ENCODE results near the gene SLC35E3.
"Not testable (repeated sequence)": the region's sequence is repeated elsewhere in the genome, so short reads cannot be mapped to it uniquely, and the experiment has no call there.

SLC35E3 gene

GRCh38 chr12:68811573-68811972 lies 65.6 kb downstream of the SLC35E3 start:
- H3K4me3 ChIP-seq (ENCODE audit: low read depth, low read length) = not testable (repeated sequence)

DNA sequence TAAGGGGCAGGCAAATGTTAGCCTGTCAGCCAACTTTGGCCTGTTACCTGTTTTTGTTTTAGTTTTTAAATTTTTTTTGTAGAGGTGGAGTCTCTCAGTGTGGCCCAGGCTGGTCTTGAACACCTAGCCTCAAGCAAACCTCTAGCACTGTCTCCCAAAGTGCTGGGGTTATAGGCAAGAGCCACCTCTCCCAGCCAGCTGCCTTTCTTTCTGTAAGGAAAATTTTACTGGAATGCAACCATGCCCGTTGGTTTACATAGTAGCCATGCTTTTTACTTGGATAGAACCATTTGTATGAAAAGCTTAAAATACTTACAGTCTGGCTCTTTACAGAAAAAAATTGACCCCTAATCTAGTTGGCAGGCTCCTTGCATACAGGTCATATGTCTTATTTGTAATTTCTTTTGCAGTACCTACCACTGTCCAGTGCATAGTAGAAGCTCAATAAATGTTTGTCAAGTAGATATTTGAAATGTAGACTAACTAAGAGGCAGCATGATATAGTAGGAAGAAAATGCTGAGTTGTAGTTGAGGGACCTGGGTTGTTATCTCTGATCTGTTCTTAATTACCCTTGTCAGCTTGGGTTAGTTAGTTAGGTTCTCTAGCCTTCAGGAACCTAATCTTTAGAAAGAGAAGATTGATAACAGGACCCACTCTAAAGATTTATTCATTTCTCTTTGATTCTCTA lies 66.7 kb downstream of the SLC35E3 start:
- peak overlapping the region; percentile 8 for H3K4me3 ChIP-seq (ENCODE audit: low read depth, low read length)

GRCh38 chr12:68813242-68813593 lies 67.2 kb downstream of the SLC35E3 start:
- H3K4me3 ChIP-seq (ENCODE audit: low read depth, low read length) = no peak overlapping the region

DNA sequence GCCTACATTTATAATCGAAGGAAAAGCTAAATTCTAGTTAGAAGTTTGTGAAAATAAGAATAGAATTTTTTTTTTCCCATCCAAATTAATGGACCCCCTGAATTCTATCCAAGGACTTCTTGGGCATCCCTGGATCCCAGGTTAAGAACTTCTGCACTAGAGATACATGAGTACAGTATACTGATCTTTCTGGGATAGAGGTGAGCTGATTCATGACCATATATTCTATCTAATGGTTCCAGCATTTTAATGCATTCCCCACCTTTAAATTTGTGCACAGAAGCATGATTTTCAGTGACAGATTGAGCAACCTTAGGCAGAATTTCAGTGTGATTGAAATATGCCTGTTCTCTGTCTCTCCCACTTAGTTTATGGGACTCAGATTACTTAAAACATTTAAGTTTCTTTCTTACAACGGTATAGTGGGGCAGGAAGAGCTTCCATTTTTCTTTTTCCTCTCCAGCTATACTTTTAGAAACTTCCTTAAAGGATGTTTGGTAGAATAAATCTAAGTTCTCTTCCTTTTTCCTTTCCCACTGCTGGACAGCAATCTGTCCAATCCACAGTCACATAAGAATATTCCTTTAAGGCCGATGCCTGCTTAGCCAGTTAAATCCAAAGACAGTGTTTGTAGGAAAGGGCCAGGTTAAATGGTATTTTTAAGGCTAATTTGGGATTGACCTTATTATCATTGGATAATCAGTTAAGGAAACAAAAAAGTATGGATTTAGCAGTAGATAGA lies 68.7 kb downstream of the SLC35E3 start:
- H3K4me3 ChIP-seq (ENCODE audit: low read depth, low read length) = no peak overlapping the region

- no peak overlapping the region for H3K4me3 ChIP-seq (ENCODE audit: low read depth, low read length)
Observed at GRCh38 chr12:68815232-68815927, 69.4 kb downstream of the SLC35E3 start.

DNA sequence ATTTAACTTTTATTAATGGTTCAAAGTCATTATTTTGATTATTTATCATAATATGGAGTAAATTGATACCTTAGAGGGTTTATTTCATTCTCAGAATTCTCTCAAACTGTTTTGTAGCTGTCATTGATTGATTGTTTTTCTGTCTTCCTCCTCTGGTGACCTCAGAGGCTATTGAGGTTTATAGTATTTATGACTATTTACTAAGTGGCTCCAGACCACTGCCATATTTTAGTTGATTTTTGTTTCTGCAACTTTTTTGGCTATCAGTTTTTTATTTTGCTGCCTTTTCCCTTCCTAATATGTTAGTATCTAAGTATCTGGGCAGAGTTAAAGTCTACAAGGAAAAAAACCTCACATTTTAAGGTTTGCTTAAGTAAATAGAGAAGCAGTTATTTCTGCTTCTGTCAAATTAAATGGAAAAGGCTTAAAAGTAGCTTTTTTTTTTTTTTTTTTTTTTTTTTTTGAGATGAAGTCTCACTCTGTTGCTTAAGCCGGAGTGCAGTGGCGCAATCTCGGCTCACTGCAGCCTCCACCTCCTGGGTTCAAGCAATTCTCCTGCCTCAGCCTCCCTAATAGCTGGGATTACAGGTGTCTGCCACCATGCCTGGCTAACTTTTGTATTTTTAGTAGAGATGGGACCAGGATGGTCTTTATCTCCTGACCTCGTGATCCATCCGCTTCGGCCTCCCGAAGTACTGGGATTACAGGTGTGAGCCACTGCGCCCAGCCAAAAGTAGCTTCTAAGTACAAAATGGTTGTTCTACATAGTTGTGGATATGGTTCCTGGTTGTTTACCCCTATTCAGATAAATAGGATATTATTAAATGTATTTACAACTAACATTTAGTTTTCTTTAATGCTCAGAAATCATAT lies 70.2 kb downstream of the SLC35E3 start:
- no peak overlapping the region for H3K4me3 ChIP-seq (ENCODE audit: low read depth, low read length)

DNA sequence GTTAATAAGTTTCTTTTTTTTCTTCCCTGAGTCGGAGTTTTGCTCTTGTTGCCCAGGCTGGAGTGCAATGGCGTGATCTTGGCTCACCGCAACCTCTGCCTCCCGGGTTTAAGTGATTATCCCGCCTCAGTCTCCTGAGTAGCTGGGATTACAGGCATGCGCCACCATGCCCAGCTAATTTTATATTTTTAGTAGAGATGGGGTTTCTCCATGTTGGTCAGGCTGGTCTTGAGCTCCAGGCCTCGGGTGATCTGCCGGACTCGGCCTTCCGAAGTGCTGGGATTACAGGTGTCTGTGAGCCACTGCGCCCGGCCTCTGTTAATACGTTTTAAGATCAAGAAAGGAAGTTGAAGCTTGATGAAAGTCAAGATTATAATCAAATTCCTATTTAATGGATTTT lies 73.5 kb downstream of the SLC35E3 start:
- not testable (repeated sequence) for H3K4me3 ChIP-seq (ENCODE audit: low read depth, low read length)

GRCh38 chr12:68821357-68822188 lies 75.6 kb downstream of the SLC35E3 start:
- H3K4me3 ChIP-seq (ENCODE audit: low read depth, low read length) = no peak overlapping the region

GRCh38 chr12:68823696-68824095 lies 77.7 kb downstream of the SLC35E3 start:
- no peak overlapping the region for H3K4me3 ChIP-seq (ENCODE audit: low read depth, low read length)

GRCh38 chr12:68824131-68824530 lies 78.2 kb downstream of the SLC35E3 start:
- no peak overlapping the region for H3K4me3 ChIP-seq (ENCODE audit: low read depth, low read length)

GRCh38 chr12:68824597-68825250 lies 78.7 kb downstream of the SLC35E3 start:
- H3K4me3 ChIP-seq (ENCODE audit: low read depth, low read length) = no peak overlapping the region

- no peak overlapping the region for H3K4me3 ChIP-seq (ENCODE audit: low read depth, low read length)
Observed at GRCh38 chr12:68825569-68826217, 79.7 kb downstream of the SLC35E3 start.

GRCh38 chr12:68827895-68828671 lies 82.1 kb downstream of the SLC35E3 start:
- H3K4me3 ChIP-seq (ENCODE audit: low read depth, low read length) = no peak overlapping the region

GRCh38 chr12:68828672-68829068 lies 82.7 kb downstream of the SLC35E3 start:
- no peak overlapping the region for H3K4me3 ChIP-seq (ENCODE audit: low read depth, low read length)

Data from iPS-11a (cell line).